Effector memory CD8-positive, alpha-beta T cell (primary cell): Measurements from ENCODE around the gene RFX6.
"Not testable (repeated sequence)": the region's sequence is repeated elsewhere in the genome, so short reads cannot be mapped to it uniquely, and the experiment has no call there.

Experiments
- ATAC-seq: fragments of 150-1000 bp; cut with Tn5 transposase; replicated peaks from 2 replicates; pipeline ENCODE4 v1.10.0; 2021; ENCODE audit warnings: mild to moderate bottlenecking, moderate library complexity
- DNase-seq, 3 experiments: peaks; one replicate each; pipeline ENCODE4 v3.0.0; 2021
- H3K27ac Mint-ChIP-seq, 2 donors: one replicate each; pipeline ENCODE4 v1.8.0; 2022; ENCODE audit warnings: mild to moderate bottlenecking in 2 of 2, mixed read lengths in 2 of 2, moderate library complexity in 2 of 2
- H3K27me3 Mint-ChIP-seq, 2 donors: one replicate each; pipeline ENCODE4 v1.8.0; 2022; ENCODE audit warnings: mixed read lengths in 2 of 2
- H3K36me3 Mint-ChIP-seq: one replicate; pipeline ENCODE4 v1.8.0; 2022; ENCODE audit warnings: mild to moderate bottlenecking, moderate library complexity, mixed read lengths; ENCODE audit not compliant: insufficient read depth
- H3K4me1 Mint-ChIP-seq, 2 donors: one replicate each; pipeline ENCODE4 v1.8.0; 2022; ENCODE audit warnings: low read depth in 2 of 2, mixed read lengths in 2 of 2
- H3K4me3 Mint-ChIP-seq, 2 donors: one replicate each; pipeline ENCODE4 v1.8.0; 2022; ENCODE audit warnings: mild to moderate bottlenecking in 2 of 2, mixed read lengths in 2 of 2, moderate library complexity in 2 of 2
- H3K9me3 Mint-ChIP-seq, 2 donors: one replicate each; pipeline ENCODE4 v1.8.0; 2022; ENCODE audit warnings: mixed read lengths in 2 of 2
- total RNA-seq, 9 experiments: gene quantifications; one replicate each; lab custom pipeline; 2026; lab: John Stamatoyannopoulos, UW

Gene RFX6, protein sequence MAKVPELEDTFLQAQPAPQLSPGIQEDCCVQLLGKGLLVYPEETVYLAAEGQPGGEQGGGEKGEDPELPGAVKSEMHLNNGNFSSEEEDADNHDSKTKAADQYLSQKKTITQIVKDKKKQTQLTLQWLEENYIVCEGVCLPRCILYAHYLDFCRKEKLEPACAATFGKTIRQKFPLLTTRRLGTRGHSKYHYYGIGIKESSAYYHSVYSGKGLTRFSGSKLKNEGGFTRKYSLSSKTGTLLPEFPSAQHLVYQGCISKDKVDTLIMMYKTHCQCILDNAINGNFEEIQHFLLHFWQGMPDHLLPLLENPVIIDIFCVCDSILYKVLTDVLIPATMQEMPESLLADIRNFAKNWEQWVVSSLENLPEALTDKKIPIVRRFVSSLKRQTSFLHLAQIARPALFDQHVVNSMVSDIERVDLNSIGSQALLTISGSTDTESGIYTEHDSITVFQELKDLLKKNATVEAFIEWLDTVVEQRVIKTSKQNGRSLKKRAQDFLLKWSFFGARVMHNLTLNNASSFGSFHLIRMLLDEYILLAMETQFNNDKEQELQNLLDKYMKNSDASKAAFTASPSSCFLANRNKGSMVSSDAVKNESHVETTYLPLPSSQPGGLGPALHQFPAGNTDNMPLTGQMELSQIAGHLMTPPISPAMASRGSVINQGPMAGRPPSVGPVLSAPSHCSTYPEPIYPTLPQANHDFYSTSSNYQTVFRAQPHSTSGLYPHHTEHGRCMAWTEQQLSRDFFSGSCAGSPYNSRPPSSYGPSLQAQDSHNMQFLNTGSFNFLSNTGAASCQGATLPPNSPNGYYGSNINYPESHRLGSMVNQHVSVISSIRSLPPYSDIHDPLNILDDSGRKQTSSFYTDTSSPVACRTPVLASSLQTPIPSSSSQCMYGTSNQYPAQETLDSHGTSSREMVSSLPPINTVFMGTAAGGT
- total RNA-seq, result 0 reads per million in 9 experiments

DNA sequence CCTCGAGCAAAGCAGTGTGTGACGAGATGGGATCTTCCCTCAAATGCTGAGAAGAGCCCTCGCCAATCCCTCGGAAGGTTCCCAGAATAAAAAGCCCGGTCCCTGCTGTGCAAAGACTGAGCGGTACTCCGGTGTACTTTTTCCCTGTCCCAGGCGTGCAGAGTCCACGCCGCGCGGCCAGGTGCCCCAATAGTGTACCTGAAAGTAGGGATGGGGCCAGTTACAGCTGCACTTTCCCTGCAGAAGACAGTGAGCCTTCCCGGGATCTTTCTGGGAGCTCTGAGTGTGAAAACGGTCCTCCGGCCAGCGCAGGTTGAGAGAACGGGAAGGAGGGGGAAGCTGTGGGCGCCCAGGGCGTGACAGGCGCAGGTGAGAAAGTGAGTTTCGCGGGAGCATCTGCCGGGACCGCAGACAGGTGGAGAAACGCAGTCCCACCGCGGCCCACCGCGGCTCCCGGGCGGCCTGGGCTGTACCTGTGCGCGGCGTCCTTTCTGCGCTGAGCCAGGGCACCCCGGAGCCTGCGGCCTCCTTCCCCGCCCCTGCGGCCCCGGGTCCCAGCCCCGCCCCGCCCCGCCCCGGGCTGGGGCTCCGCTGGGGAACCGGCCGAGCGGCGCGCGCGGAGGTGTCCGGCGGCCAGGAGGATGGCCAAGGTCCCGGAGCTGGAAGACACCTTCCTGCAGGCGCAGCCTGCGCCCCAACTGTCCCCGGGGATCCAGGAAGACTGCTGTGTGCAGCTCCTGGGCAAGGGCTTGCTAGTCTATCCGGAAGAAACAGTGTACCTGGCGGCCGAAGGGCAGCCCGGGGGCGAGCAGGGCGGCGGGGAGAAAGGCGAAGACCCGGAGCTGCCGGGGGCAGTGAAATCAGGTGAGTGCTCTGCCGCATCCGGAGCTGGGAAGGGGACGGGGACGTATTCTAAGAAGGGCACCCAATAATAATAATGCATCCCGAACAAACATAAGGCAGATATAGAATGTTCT is at the start of gene RFX6:
Gene RFX6 (plus strand): TSS at position 608 of the 977 bp plus-strand sequence. CDS start 34 bp downstream, at position 642.
- DNase-seq (no peak), ATAC-seq (no peak)
- peaks cover 0 to 5% of the 10 kb centered on the region in 2 donors for H3K9me3 Mint-ChIP-seq
- no peak within 1 kb of the TSS for H3K27ac Mint-ChIP-seq
- H3K4me3 Mint-ChIP-seq, result peak within 1 kb of the TSS; percentile 54 to 59
- H3K27me3 Mint-ChIP-seq, result peaks cover 27 to 32% of the 10 kb centered on the region in 2 donors
- H3K36me3 Mint-ChIP-seq, result no peaks in the 10 kb centered on the region
- H3K4me1 Mint-ChIP-seq, result peaks cover 6% of the 10 kb centered on the region in 2 donors

DNA sequence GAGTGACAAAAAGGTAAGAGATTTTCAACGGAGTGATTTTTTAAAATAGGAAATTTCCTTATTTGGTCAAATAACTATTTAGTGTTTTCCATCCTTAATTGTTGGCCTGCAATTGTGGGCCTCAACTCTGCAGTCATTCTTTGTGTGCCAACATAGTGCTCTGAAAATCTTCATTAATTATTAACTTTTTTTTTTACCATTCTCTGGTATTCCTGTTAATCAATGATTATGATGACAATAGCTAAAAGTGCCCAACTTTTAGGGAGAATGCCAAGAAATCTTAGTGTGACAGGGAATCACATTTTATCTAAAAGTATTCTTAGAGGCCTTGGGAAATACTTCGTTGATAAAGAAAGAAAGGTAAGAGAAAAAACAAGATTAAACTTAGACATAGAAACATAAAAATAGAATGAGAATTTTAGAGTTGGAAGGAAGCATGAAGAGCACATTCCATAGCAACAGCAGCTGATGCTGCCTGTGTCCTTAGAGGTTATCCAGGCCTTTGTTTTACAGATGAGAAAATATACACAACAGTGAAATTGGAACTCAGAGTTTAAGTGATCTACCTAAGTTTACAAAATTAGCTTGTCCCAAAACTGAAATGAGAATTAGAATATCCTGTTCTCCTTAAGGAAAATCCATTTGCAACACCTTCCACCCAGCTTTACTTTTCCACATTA is 49.3 kb upstream of the RFX6 start:
- ATAC-seq (no peak), DNase-seq (no peak)
- Mint-ChIP-seq H3K4me1 (no peaks in the 10 kb centered on the region), H3K36me3 (no peaks in the 10 kb centered on the region), H3K4me3 (no peak overlapping the region), H3K27me3 (no peaks in the 10 kb centered on the region), H3K27ac (no peak overlapping the region), H3K9me3 (peaks cover 0 to 11% of the 10 kb centered on the region in 2 donors)

DNA sequence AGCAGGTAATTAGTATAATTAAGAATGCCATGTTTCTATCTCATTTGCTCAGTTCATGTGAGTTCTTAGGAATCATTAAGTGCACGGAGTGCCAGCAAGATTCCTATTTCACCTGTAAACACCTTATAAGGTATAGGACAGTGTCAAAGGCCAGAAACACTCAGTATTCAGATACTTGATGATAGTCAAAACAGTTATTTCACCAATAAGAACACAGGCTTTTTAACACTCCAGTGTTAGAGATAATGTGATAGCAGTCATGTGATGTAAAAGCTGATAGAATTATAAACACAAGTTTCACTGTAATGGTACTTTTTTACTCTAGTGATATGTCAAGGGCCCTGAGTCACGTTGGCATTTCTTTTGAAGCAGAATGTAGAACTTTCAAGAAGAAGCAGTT is 48.1 kb upstream of the RFX6 start, which contains the start of gene GPRC6A:
Gene GPRC6A (minus strand): TSS at position 101 of the 400 bp plus-strand sequence. CDS start 70 bp downstream, at position 31.
- Mint-ChIP-seq H3K27ac (peak within 1 kb of the TSS in 1 of 2 donors; percentile 49), H3K27me3 (no peaks in the 10 kb centered on the region), H3K9me3 (peaks cover 0 to under 1% of the 10 kb centered on the region in 2 donors), H3K4me1 (no peaks in the 10 kb centered on the region), H3K4me3 (no peak within 1 kb of the TSS), H3K36me3 (no peaks in the 10 kb centered on the region)
- ATAC-seq, result no peak
- no peak for DNase-seq

DNA sequence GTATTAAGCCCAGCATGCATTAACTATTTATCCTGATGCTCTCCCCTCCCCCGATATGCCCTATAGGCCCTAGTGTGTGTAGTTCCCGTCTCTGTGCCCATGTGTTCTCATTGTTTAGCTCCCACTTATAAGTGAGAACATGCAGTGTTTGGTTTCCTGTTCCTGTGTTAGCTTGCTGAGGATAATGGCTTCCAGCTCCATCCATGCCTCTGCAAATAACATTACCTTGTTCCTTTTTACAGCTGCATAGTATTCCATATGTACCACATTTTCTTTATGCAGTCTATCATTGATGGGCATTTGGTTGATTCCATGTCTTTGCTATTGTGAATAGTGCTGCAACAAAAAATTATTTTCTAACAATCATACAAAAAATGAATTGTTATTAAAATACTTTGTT is 42.5 kb upstream of the RFX6 start:
- H3K27me3 Mint-ChIP-seq, H3K9me3 Mint-ChIP-seq, DNase-seq, H3K4me3 Mint-ChIP-seq, H3K4me1 Mint-ChIP-seq, ATAC-seq, H3K27ac Mint-ChIP-seq, H3K36me3 Mint-ChIP-seq: not testable (repeated sequence)

DNA sequence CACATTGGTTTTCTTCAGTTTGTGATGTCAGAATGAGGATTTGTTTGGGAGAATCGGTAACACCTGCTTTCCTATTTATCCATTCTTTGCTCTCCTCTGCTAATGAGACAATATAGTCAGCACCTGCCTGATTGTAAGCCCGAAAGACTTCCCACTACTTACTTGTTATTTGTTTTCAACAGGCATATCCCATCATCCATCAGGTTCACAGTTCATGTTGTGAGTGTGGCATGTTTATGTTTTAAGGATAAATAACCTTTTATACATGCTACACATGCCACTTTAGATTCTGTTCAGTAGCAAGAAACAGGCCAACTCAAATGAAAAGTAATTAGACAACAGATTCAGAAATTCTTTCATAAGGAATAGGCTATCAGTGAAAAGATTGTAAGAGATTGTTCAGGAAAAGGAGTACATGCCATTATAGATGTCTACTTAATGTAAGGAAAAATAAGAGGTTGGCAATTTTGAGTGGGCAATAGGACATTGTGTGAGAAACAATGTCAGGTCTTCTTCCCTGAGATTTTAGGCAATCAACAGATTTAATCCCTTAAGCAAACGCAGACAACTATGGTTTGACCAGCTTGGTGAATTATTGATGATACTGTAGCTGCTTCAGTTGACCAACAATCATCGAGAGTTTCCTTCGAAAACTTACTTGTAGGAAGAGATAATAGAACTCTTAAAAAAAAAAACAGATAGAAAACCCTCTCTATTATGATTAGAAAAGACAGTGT is 40.3 kb upstream of the RFX6 start:
- Mint-ChIP-seq H3K9me3 (no peaks in the 10 kb centered on the region), H3K4me1 (no peaks in the 10 kb centered on the region), H3K27me3 (peaks cover 0 to 6% of the 10 kb centered on the region in 2 donors), H3K27ac (no peak overlapping the region), H3K4me3 (no peak overlapping the region), H3K36me3 (no peaks in the 10 kb centered on the region)
- ATAC-seq, result no peak
- DNase-seq, result no peak

DNA sequence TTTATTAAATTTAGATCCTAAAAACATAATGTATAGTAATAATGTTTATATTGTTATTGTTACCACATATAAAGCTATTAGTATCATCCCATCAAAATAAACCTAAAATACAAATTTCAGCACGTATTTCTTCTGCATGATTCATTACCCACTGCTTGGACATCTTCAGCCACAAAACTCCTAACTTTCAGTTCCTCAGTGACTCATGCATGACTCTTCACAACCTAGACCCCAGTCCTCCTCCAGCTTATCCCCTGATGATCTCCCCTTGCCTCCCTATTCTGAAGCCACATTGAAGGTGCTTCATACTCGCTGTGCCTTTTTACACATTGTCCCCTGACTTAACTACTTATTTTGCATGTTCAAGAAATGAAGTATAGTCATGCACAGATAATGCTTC is 37.0 kb upstream of the RFX6 start:
- Mint-ChIP-seq H3K27ac (no peak overlapping the region), H3K4me1 (no peaks in the 10 kb centered on the region), H3K9me3 (no peaks in the 10 kb centered on the region), H3K27me3 (peaks cover 0 to 8% of the 10 kb centered on the region in 2 donors), H3K4me3 (no peak overlapping the region), H3K36me3 (no peaks in the 10 kb centered on the region)
- ATAC-seq (no peak), DNase-seq (no peak)

DNA sequence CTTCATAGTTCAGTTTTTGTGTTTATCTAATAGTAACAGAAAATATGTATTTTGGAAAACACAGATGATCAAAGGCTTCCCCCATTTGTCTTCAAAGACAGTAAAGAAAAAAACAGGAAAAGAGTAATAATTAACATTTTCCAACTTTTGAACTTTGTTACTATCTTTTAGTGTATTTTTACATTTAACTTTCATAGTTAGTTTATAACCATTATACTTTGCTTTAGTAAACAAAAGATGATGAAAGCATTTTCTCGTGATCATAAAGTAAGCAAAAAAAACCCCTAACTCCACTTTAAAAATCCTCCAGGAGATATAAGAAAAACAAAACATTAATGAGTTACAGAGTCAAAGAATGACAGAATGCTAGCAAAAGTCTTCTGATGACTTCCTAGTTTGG is 34.6 kb upstream of the RFX6 start:
- Mint-ChIP-seq H3K9me3 (no peaks in the 10 kb centered on the region), H3K4me3 (no peak overlapping the region), H3K36me3 (no peaks in the 10 kb centered on the region), H3K4me1 (no peaks in the 10 kb centered on the region), H3K27me3 (peaks cover 0 to 10% of the 10 kb centered on the region in 2 donors), H3K27ac (no peak overlapping the region)
- DNase-seq (no peak), ATAC-seq (no peak)

DNA sequence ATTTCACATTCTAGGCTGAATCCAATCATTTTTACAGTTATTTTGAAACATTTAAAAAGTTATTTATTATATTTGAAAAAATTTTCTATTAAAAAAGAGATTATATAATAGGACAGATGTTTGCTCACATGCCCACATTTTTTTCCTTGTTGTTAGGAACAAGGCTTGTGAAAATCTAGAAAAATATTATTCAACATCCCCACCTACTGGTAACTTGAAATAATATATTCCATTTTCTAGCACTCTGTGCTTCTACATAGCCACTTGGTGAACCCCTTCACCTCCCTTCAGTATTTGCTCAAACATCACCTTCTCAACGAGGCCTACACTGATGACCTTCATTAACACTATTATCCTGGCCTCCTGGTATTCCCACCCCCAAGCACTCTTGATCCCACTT is 29.8 kb upstream of the RFX6 start:
- no peak overlapping the region for H3K27ac Mint-ChIP-seq
- H3K4me3 Mint-ChIP-seq, result no peak overlapping the region
- H3K27me3 Mint-ChIP-seq, result peaks cover 11 to 23% of the 10 kb centered on the region in 2 donors
- no peak for ATAC-seq
- no peaks in the 10 kb centered on the region for H3K9me3 Mint-ChIP-seq
- no peak for DNase-seq
- no peaks in the 10 kb centered on the region for H3K36me3 Mint-ChIP-seq
- H3K4me1 Mint-ChIP-seq, result no peaks in the 10 kb centered on the region

DNA sequence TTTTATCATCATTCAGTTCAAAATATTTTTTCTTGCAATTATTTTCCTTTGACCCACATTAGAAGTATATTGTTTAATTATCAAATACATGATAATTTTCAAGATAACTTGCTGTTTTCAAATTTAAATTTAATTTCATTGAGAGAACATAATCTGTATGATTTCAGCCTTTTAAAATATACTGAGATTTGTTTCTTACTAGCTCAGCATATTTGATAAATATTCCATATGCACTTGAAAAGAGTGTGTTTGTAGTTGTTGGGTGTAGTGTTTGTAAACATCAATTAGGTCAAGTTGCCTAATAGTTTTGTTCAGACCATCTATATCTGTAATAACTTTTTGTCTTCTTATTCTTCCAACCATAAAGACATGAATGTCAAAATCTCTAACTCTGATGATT is 19.0 kb upstream of the RFX6 start:
- Mint-ChIP-seq H3K36me3 (no peaks in the 10 kb centered on the region), H3K9me3 (peaks cover 0 to 5% of the 10 kb centered on the region in 2 donors), H3K4me3 (no peak overlapping the region), H3K27ac (no peak overlapping the region), H3K4me1 (no peaks in the 10 kb centered on the region), H3K27me3 (no peaks in the 10 kb centered on the region)
- DNase-seq, result no peak
- ATAC-seq, result no peak

DNA sequence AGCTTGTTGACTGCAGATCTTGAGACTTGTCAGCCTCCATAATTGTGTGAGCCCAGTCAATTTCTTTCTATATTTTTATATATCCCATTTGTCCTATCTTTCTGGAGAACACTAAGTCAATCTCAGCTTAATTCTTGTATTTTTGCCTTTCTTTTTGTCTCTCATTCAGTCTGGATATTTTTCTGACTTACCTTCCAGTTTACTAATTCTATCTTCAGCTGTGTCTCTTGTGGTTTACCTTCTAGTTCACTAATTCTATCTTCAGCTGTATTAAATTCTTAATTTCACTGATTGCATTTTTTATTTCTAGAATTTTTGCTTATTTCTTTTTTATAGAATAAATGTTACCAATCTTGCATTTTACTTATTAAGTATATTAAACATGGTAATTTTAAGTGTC is 17.8 kb upstream of the RFX6 start:
- DNase-seq, result no peak
- H3K9me3 Mint-ChIP-seq, result peaks cover 0 to 5% of the 10 kb centered on the region in 2 donors
- no peak overlapping the region for H3K27ac Mint-ChIP-seq
- H3K27me3 Mint-ChIP-seq, result no peaks in the 10 kb centered on the region
- H3K4me1 Mint-ChIP-seq, result no peaks in the 10 kb centered on the region
- no peak overlapping the region for H3K4me3 Mint-ChIP-seq
- H3K36me3 Mint-ChIP-seq, result no peaks in the 10 kb centered on the region
- no peak for ATAC-seq

DNA sequence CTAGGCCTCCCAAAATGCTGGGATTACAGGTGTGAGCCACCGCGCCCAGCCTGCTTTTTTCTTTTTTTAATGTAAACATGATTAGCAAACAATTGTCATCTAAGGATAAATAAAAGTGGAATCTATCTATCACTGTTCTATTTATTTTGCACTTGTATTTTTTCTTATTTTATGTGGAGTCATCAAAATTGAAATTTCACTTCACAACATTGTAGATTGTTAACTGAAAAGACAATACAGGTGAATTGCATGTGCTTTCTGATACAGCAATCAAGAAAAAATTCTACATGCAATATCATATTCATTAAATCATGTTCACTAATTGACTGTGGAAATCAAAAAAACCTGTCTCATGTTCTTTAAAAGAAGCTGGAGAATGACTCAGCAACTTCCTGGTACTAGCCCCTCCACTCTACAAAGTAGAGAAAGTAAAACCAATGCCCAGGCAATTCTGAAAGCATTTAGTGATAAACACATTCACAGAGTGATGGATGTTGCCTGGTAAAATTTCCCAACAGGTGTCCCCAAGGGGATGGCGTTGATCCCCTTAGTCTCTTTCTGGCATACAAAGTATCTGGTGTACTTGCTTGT is 10.7 kb upstream of the RFX6 start:
- H3K4me3 Mint-ChIP-seq, result no peak overlapping the region
- ATAC-seq, result no peak
- H3K36me3 Mint-ChIP-seq, result no peaks in the 10 kb centered on the region
- no peak overlapping the region for H3K27ac Mint-ChIP-seq
- H3K4me1 Mint-ChIP-seq, result no peaks in the 10 kb centered on the region
- peaks cover 0 to 6% of the 10 kb centered on the region in 2 donors for H3K9me3 Mint-ChIP-seq
- no peak for DNase-seq
- no peaks in the 10 kb centered on the region for H3K27me3 Mint-ChIP-seq
